Effector memory CD8-positive, alpha-beta T cell (primary cell): ENCODE data around the gene WAPL.

Experiments
- ATAC-seq: fragments of 150-1000 bp; cut with Tn5 transposase; replicated peaks from 2 replicates; pipeline ENCODE4 v1.10.0; 2021; ENCODE audit warnings: mild to moderate bottlenecking, moderate library complexity
- DNase-seq, 3 experiments: peaks; one replicate each; pipeline ENCODE4 v3.0.0; 2021
- H3K27ac Mint-ChIP-seq, 2 donors: one replicate each; pipeline ENCODE4 v1.8.0; 2022; ENCODE audit warnings: mild to moderate bottlenecking in 2 of 2, mixed read lengths in 2 of 2, moderate library complexity in 2 of 2
- H3K27me3 Mint-ChIP-seq, 2 donors: one replicate each; pipeline ENCODE4 v1.8.0; 2022; ENCODE audit warnings: mixed read lengths in 2 of 2
- H3K36me3 Mint-ChIP-seq: one replicate; pipeline ENCODE4 v1.8.0; 2022; ENCODE audit warnings: mild to moderate bottlenecking, moderate library complexity, mixed read lengths; ENCODE audit not compliant: insufficient read depth
- H3K4me1 Mint-ChIP-seq, 2 donors: one replicate each; pipeline ENCODE4 v1.8.0; 2022; ENCODE audit warnings: low read depth in 2 of 2, mixed read lengths in 2 of 2
- H3K4me3 Mint-ChIP-seq, 2 donors: one replicate each; pipeline ENCODE4 v1.8.0; 2022; ENCODE audit warnings: mild to moderate bottlenecking in 2 of 2, mixed read lengths in 2 of 2, moderate library complexity in 2 of 2
- H3K9me3 Mint-ChIP-seq, 2 donors: one replicate each; pipeline ENCODE4 v1.8.0; 2022; ENCODE audit warnings: mixed read lengths in 2 of 2

The WAPL gene

DNA sequence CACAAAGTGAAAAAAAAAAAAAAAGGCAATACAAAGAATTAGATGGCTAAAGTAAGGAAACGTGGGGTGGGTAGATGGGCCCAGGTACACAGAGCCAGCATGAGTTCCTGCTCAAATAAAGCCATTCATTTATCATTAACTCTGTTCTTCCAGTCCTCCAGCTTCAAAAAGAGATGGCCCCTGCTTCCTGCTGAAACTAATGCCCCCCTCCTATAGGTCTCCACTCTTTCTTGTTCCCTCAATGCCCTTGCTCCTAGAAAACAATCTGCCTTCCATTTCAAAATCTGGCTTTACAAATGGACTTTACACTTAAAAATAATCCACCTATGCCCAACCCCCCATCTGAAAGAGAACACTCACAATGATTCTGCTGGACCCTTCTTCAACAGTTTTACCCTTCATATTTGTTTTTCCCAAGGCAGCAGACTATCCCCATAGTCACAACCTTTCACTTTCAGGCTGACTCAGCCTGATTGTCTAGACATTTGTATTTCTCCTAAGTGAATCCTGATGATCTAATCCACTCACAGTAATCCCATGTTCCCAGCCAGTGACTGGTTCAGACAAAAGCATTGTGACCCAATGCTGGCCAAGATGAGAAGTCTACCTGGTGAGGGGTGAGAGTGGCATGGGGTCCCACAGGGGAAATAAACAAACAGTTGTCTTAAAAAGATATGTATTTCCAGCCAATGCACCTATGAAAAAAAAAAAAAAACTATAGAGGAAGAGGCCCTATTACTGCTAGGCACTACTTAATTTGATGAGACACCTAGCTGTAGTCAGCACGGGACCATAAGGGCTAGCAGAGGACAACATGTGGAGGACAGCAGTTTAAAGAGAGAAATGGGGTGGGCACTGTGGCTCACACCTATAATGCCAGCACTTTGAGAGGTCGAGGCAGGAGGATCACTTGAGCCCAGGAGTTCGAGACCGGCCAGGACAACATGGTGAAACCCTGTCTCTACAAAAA, 80.4 kb downstream of the WAPL start:
- no peaks in the 10 kb centered on the region for H3K27me3 Mint-ChIP-seq
- DNase-seq = no peak
- H3K9me3 Mint-ChIP-seq = no peaks in the 10 kb centered on the region
- H3K4me3 Mint-ChIP-seq = no peak overlapping the region
- peak overlapping the region; percentile 56 to 75 for H3K27ac Mint-ChIP-seq
- H3K36me3 Mint-ChIP-seq = peaks cover 94% of the 10 kb centered on the region
- ATAC-seq = no peak
- peaks cover 8 to 16% of the 10 kb centered on the region in 2 donors for H3K4me1 Mint-ChIP-seq

DNA sequence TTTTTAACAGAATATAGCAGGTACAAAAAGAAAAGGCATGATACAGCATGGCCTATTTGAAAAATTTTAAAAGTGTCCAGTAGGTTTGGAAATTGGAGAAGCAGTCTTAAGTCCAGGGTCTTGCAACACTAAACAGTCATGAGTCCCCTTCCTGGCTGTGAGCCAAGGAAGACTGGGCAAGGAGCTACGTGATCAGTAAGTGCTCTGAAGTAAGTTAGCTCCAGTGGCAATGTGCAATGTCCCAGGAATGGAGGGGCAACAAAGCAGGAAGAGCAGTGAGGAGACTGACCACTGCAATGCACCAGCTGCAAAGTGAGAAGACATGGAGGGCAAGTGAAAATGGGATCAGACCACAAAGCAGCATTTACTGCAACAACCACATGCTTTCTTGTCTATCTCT, 82.0 kb downstream of the WAPL start:
- DNase-seq = no peak
- peaks cover 92% of the 10 kb centered on the region for H3K36me3 Mint-ChIP-seq
- H3K4me1 Mint-ChIP-seq = peaks cover 8 to 16% of the 10 kb centered on the region in 2 donors
- no peaks in the 10 kb centered on the region for H3K27me3 Mint-ChIP-seq
- no peaks in the 10 kb centered on the region for H3K9me3 Mint-ChIP-seq
- no peak for ATAC-seq
- H3K27ac Mint-ChIP-seq = peak overlapping the region; percentile 78 to 79
- H3K4me3 Mint-ChIP-seq = no peak overlapping the region

DNA sequence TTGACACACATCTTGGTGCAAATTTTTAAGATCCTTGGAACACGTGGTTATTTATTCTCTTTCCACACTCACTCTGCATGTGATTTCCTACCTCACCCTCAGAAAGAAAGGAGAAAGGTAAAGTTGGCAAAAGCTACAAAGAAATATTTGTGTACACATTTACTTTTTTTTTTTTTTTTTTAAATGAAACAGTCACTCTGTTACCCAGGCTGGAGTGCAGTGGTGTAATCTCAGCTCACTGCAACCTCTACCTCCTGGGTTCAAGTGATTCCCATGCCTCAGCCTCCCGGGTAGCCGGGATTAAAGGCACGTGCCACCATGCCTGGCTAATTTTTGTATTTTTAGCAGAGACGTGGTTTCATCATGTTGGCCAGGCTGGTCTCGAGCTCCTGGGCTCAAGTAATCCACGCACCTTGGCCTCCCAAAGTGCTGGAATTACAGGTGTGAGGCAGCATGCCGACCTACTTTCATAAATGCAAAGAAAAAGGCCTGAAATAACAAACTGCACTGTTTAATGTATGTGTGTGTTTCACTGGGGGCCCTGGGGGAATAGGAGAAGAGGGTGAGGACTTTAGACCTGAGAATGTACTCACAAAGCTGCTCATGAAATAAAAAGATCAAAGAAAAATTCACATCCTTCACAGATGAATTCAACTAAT, 83.4 kb downstream of the WAPL start:
- Mint-ChIP-seq H3K4me1 (peaks cover 8 to 16% of the 10 kb centered on the region in 2 donors), H3K27ac (no peak overlapping the region), H3K36me3 (peaks cover 85% of the 10 kb centered on the region), H3K9me3 (no peaks in the 10 kb centered on the region), H3K27me3 (no peaks in the 10 kb centered on the region), H3K4me3 (no peak overlapping the region)
- DNase-seq (no peak), ATAC-seq (no peak)

DNA sequence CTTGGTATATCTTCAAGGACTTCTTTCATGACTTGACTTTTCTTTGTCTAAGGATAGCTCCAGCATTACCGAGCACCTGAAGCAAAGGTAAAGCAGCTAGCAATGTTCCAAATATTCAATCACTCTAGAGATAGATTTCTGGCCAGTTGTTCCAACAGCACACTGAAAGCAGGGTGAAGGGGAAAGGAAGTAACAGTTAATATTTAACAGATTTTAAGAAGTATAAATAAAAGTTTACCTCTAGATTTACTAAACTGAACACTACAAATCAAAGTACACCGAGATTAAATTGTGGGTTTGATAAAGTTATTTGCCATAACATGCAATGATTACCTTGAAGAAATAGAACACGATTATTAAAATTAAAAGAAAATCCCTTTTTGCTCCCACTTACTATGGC, 84.1 kb downstream of the WAPL start:
- H3K4me1 Mint-ChIP-seq = peaks cover 8 to 16% of the 10 kb centered on the region in 2 donors
- H3K27me3 Mint-ChIP-seq = no peaks in the 10 kb centered on the region
- DNase-seq (no peak), ATAC-seq (no peak)
- H3K27ac Mint-ChIP-seq = no peak overlapping the region
- H3K4me3 Mint-ChIP-seq = no peak overlapping the region
- no peaks in the 10 kb centered on the region for H3K9me3 Mint-ChIP-seq
- H3K36me3 Mint-ChIP-seq = peaks cover 77% of the 10 kb centered on the region

DNA sequence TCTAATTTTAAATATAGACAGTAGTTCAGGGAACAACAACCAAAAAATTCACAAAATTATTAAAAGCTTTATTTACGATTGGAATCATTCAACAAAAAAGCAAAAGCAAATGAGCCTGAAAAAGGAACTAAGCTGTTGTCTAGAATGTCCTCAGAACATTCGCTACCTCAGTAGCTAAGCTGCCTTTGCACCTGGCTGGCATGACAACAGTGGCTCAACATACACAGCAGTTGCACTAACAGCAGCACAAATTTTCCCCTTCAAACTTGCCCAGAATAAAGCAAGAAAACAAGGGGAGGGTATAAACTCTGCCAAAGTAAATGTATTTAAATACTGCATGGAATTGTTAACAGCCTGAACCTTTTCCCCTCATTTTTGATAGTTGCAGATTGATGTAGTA, 84.6 kb downstream of the WAPL start:
- no peak overlapping the region for H3K4me3 Mint-ChIP-seq
- H3K9me3 Mint-ChIP-seq = no peaks in the 10 kb centered on the region
- no peak for ATAC-seq
- no peaks in the 10 kb centered on the region for H3K27me3 Mint-ChIP-seq
- peaks cover 8 to 16% of the 10 kb centered on the region in 2 donors for H3K4me1 Mint-ChIP-seq
- peaks cover 73% of the 10 kb centered on the region for H3K36me3 Mint-ChIP-seq
- no peak for DNase-seq
- no peak overlapping the region for H3K27ac Mint-ChIP-seq

DNA sequence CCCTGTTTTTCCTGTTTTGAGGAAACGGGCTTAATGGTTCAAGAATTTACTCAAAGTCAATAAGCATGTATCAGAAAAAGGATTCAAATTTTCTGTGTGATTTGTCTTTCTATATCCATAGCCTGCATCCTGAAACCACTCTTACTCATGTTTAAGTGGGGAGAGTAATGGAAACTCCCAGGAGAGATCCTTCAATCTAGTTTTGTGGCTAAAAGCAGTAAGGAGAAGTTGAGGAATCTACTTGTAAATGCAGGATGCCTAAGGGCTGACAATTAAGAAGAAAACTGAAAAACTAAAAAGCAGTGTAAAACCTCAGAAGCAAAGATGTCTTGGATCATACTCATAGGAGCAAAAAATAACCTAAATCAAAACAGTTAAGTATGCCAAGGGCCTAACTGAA, 86.9 kb downstream of the WAPL start:
- peaks cover 5% of the 10 kb centered on the region in 2 donors for H3K4me1 Mint-ChIP-seq
- ATAC-seq (no peak), DNase-seq (no peak)
- no peak overlapping the region for H3K4me3 Mint-ChIP-seq
- peaks cover 51% of the 10 kb centered on the region for H3K36me3 Mint-ChIP-seq
- H3K27ac Mint-ChIP-seq = no peak overlapping the region
- H3K9me3 Mint-ChIP-seq = no peaks in the 10 kb centered on the region
- no peaks in the 10 kb centered on the region for H3K27me3 Mint-ChIP-seq

DNA sequence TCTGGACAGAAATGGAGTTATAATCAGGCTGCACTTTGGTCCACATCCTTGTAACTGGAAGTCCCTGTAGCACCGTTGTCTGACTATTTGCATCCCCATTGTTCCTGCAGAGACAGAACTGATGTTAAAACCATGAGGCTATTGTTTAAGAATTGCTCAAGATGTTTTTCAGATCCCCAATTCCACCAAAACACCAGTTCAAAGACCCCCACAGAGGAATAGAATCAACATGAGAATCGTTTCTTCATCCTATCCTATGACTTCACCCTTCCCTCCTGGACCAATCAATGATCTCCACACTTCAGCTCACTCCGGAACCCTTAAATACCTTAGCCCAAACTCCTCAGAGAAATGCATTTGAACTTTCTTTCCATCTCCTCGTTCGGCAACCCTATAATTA, 97.9 kb downstream of the WAPL start:
- no peaks in the 10 kb centered on the region for H3K27me3 Mint-ChIP-seq
- peaks cover 2% of the 10 kb centered on the region for H3K36me3 Mint-ChIP-seq
- no peak for ATAC-seq
- DNase-seq = no peak
- no peaks in the 10 kb centered on the region for H3K4me1 Mint-ChIP-seq
- no peak overlapping the region for H3K4me3 Mint-ChIP-seq
- H3K9me3 Mint-ChIP-seq = no peaks in the 10 kb centered on the region
- no peak overlapping the region for H3K27ac Mint-ChIP-seq

DNA sequence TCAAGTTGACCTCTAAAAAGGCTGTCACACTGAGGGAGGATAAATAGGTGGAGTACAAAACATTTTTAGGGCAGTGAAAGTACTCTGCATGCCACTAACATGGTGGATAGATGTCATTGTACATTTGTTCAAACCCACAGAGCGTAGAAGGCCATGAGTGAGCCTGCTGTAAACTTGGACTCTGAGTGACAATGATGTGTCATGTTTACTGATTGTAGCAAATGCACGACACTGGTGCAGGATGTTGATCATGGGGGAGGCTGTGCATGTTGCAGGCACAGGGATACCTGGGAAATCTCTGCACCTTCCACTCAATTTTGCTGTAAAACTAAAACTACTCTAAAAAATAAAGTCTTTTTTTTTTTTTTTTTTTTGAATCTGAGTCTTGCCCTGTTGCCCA, 102.5 kb downstream of the WAPL start:
- Mint-ChIP-seq H3K4me3 (no peak overlapping the region), H3K27ac (no peak overlapping the region), H3K36me3 (peaks cover 2% of the 10 kb centered on the region), H3K4me1 (no peaks in the 10 kb centered on the region), H3K27me3 (no peaks in the 10 kb centered on the region), H3K9me3 (no peaks in the 10 kb centered on the region)
- DNase-seq (no peak), ATAC-seq (no peak)

DNA sequence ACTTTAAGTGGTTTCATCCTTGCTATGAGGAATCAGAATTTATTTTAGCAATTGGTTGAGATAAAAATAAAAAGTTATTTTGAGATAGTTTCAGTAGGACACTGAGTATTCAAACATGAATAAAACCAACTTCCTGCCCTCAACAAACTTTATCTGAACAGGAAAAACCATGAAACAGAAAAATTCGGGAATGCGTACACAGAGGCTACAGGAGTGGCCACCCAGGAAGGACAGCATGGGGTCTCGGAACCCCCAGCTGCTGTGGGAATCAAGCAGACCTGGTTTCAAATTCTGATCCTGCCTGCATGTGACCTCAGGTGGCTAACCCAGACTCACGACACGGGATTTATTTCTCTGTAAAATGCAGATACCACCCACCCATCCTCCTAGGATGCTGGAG, 106.0 kb downstream of the WAPL start:
- Mint-ChIP-seq H3K4me3 (peak overlapping the region in 1 of 2 donors; percentile 15), H3K27ac (no peak overlapping the region), H3K9me3 (no peaks in the 10 kb centered on the region), H3K27me3 (no peaks in the 10 kb centered on the region), H3K4me1 (peaks cover 20 to 26% of the 10 kb centered on the region in 2 donors), H3K36me3 (peaks cover 6% of the 10 kb centered on the region)
- DNase-seq (no peak), ATAC-seq (no peak)

DNA sequence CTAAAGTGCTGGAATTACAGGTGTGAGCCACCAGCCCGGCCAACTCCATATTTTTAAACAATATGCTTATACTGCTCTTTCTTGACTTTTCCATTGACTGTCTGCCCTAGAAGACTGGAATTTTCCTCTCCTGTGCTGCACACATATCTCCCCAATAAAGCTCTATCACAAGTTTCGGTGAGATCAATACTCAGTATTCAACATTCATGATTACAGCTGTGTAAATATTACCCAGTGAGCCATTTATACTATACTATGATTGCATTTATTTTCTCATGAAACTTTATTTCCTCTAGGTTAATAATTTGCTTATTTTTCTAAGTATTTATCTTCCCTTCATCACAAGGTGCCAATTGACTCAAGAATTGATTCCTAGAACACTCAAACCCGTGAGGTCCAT, 106.5 kb downstream of the WAPL start:
- H3K4me1 Mint-ChIP-seq = peaks cover 20 to 26% of the 10 kb centered on the region in 2 donors
- ATAC-seq (no peak), DNase-seq (no peak)
- no peaks in the 10 kb centered on the region for H3K9me3 Mint-ChIP-seq
- H3K27me3 Mint-ChIP-seq = no peaks in the 10 kb centered on the region
- H3K4me3 Mint-ChIP-seq = peak overlapping the region in 1 of 2 donors; percentile 15
- H3K36me3 Mint-ChIP-seq = peaks cover 6% of the 10 kb centered on the region
- H3K27ac Mint-ChIP-seq = no peak overlapping the region

DNA sequence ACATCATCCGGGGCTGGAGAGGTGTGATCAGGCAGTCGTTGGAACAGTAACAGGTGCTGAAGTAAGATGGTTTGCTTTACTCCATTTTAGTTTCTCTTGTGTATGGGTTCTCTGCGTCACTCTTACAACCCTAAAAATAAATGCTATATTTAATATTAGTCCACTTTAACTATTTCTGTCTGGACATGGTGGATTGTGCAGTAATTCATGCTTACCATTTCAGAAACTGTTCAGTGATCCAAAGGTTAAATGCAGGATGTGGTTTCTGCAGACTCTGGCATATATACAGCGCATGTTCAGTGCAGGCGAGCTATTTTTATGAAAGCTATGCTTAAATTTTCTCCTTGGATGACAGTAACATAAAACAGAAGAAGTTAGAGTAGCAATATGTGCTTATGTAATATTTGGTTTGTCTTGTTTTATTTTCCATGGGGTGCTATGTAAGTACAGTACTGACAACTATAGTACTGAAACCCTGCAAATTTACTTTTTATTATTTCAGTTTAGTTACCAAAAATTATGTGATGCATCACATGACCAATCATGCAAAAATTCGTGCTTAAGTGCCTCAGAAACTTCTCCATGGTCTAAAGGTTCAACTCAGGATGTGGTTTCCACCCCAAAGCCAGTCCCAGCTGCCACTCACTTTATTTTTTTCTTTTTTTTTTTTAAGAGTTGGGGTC, 108.4 kb downstream of the WAPL start:
- H3K9me3 Mint-ChIP-seq = no peaks in the 10 kb centered on the region
- no peaks in the 10 kb centered on the region for H3K27me3 Mint-ChIP-seq
- peaks cover 20 to 26% of the 10 kb centered on the region in 2 donors for H3K4me1 Mint-ChIP-seq
- DNase-seq = no peak
- H3K4me3 Mint-ChIP-seq = peak overlapping the region; percentile 63 to 74
- ATAC-seq = peak; percentile 74
- H3K36me3 Mint-ChIP-seq = peaks cover 4% of the 10 kb centered on the region
- peak overlapping the region; percentile 74 to 90 for H3K27ac Mint-ChIP-seq

DNA sequence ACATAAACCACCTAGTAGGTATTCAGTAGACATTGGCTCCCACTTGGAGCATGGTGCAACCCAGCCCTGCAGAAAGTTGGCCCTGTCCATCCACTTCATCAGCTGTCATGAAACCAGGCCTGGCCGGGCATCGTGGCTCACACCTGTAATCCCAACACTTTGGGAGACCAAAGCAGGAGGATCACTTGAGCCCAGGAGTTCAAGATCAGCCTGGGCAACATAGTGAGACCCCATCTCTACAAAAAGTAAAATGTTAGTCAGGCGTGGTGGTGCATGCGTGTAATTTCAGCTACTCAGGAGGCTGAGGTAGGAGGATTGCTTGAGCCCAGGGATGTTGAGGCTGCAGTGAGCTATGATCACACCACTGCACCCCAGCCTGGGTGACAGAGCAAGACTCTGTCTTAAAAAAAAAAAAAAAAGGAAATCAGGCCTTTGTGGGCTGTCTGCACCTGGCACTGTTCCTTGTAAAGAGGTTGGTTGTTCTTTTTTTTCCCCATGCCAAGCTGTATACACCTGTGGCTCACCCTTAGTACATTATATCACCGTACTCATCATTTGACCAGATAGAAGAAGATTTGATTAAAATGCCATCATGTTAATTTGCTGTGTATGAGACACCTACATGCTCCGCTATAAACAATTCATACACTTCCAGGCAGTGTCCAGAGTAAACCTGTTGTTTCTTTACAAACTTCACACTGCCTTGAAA, 109.6 kb downstream of the WAPL start:
- Mint-ChIP-seq H3K4me3 (peak overlapping the region; percentile 63 to 74), H3K9me3 (no peaks in the 10 kb centered on the region), H3K36me3 (peaks cover 4% of the 10 kb centered on the region), H3K4me1 (peaks cover 20 to 26% of the 10 kb centered on the region in 2 donors), H3K27me3 (no peaks in the 10 kb centered on the region), H3K27ac (peak overlapping the region; percentile 90 to 91)
- ATAC-seq (no peak), DNase-seq (no peak)

DNA sequence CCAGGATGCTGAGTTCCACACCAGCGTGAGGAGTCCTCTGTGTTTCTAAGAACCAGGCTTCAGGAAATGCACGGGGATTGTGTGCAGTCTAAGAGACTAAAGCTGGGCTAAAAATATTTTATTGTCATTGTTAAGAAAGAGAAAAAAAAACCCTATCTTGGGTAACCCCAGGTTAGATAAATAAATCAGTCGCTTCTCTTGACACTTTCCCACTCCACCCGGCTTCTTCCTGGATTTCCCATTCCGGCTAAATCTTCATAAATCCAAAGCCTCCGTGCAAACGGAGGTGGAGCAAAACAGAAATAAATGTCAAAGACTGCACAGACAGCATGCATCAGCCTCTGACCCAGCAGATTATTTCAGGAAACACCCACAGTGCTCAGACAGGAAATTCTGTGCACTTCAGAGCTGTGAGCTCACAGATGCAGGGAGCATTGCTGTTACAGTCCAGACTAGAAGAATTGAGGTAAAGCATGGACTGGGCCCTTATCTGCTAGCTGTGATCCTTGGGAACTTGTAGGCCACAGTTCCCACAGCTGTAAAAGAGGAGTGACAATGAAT, 110.2 kb downstream of the WAPL start:
- H3K27me3 Mint-ChIP-seq = no peaks in the 10 kb centered on the region
- H3K4me1 Mint-ChIP-seq = peaks cover 20 to 26% of the 10 kb centered on the region in 2 donors
- no peak for DNase-seq
- peak overlapping the region; percentile 63 to 74 for H3K4me3 Mint-ChIP-seq
- H3K36me3 Mint-ChIP-seq = peaks cover 4% of the 10 kb centered on the region
- H3K27ac Mint-ChIP-seq = peak overlapping the region; percentile 90 to 91
- no peaks in the 10 kb centered on the region for H3K9me3 Mint-ChIP-seq
- peak; percentile 66 for ATAC-seq
